IPS-NIHi11 (cell line): ENCODE measurements around the gene TMEM219.
"Not testable (repeated sequence)": the region's sequence is repeated elsewhere in the genome, so short reads cannot be mapped to it uniquely, and the experiment has no call there.

ENCODE experiments used
- DNase-seq: peaks from one replicate; pipeline ENCODE4 v3.0.0; 2012; ENCODE audit warnings: mixed read lengths, low spot score

Gene TMEM219

DNA sequence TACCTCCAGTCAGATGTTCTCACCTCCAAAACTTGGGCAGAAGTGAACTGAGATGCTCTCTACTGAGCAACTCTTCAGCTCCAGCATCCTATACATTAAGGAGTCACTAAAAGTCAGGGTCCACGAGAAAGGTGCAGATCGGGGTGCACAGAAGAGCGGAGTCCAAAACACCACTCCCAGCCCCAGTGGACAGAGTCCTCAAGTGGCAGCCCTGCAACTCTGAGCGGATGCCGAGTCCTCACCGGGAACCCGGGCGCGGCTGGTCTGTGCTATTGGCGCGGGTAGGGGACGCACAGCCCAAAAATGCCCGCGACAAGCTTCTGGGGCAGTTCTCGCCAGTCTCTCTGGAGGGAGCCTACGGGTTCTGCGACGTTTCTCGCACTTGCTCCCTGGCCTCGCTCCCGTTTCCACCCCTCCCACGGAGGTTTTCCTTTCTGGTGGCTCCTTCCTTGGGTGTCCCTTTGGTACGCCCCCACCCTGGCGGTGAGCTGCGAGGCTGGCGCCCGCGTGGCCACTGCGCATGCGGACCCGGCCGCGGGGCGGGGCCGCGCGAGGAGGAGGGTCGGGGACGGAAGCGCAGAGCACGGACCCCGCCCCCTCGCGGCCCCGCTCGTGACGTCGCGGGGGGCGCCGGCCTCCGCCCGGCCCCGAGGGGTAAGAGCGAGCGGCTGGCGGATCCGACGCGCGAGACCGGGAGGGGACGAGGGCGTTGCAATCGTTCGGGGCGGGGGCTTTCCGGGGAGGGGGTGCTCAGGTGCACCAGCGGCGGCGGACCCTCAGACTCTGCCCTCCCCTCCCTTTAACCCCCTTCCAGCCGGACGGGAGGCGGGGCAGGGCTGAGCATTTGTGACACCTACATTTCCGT is at the start of gene TMEM219:
TSS of gene TMEM219 (plus strand) at position 601 of the 865 bp plus-strand sequence. CDS start 1,065 bp downstream, outside the sequence.
- DNase-seq, result peak; percentile 99

DNA sequence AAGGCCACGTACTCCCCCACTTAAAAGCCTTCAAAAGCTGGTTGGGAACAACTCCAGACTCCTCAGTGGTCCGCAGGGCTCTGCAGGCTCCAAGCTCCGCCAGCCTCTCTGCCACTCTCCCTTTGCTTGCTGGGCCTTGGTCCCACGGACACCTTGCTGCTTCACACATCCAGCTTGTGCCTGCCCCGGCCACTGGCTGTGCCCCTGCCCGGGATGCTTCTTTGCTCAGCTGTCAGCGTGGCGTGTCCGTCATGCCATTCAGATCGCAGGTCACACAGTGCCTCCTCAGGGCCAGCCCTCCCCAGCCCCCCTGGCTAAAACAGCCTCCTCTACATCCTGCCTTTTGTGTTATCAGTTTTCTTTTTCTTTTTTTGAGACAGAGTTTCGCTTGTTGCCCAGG is 49.8 kb upstream of the TMEM219 start:
- DNase-seq, result no peak

- DNase-seq, result no peak
These were observed 48.4 kb upstream of the TMEM219 start for GRCh38 chr16:29913514-29913913.

GRCh38 chr16:29915590-29916247 is 46.2 kb upstream of the TMEM219 start:
- no peak for DNase-seq

DNA sequence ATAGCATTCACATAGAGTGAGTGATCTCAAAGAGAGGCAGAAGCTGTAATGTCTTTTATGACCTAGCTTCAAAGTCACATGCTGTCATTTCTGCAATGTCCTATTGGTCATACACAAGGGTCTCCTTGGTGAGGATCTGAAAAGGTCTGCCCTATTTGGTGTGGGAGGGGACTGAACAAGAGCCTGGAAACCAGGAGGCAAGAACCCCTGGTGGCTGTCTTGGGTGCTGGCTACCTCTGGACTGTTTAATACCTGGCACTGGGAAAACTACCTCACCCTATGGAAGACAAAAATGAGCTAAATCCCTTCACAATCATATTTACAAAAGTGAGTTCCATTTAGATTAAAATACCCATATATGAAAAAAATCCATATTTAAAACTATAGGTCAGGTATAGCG is 44.9 kb upstream of the TMEM219 start:
- no peak for DNase-seq

GRCh38 chr16:29920288-29921033 is 41.4 kb upstream of the TMEM219 start:
- DNase-seq, result no peak

GRCh38 chr16:29921034-29921385 is 40.9 kb upstream of the TMEM219 start:
- DNase-seq, result no peak

GRCh38 chr16:29922326-29922725 is 39.6 kb upstream of the TMEM219 start:
- DNase-seq, result no peak

GRCh38 chr16:29922986-29923501 is 38.8 kb upstream of the TMEM219 start:
- DNase-seq, result no peak

GRCh38 chr16:29925105-29925756 is 36.6 kb upstream of the TMEM219 start:
- DNase-seq, result no peak

GRCh38 chr16:29925781-29926710 is 35.8 kb upstream of the TMEM219 start, which contains the start of gene KCTD13:
Gene KCTD13 (minus strand): TSS chr16:29926226. CDS start chr16:29926033, 193 bp downstream.
- DNase-seq, result peak; percentile 100

DNA sequence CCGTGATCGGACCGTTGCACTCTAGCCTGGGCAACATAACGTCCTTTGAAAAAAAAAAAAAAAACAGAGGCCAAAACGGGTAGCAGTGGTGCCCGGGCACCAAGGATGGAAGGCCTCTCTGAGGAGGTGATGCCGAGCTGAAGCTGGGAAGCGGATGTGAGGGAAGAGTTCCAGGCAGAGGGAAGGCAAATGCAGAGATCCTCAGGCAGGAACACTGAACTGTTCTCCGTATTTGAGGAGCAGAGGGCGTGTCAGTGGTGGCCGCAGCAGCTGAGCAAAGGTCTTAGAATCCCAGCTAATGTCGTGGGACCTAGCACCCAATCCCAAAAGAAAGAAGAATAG is 35.2 kb upstream of the TMEM219 start:
- DNase-seq, result peak; percentile 44

DNA sequence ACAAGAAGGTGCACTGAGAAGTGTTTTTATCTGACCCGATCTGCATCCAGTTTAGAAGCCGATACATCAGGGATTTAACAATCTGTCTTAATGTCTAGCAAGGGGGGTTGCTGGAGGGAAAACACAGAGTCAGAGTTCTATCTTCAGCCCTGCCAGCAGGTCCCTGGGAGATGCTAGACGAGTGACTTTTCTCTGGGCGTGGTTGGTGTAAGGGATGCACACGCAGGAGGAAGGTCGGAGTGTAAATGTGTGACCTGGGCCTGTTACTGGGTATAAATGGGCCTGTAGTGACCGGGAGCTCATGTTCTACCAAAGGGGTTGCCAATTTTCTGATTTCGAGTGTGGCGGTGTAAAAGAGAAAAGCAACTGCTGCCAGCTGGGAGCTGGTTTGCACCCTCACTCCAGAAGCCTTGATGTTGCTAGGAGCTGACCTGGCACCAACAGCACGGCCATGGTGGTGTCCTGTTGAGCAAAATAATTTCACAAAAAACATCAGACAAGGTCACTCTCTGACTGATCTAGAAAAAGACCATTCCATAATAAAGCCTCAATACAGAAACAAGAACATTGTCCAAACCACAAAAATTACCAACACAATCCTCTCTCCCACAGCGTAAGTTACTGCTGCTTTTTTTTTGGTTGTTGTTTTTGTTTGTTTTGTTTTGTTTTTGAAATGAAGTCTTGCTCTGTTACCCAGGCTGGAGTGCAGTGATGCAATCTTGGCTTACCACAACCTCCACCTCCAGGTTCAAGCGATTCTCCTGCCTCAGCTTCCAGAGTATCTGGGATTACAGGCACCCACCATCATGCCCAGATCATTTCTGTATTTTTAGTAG is 34.6 kb upstream of the TMEM219 start:
- DNase-seq, result no peak

- DNase-seq, result not testable (repeated sequence)
These were observed 30.1 kb upstream of the TMEM219 start for GRCh38 chr16:29931750-29932149.

DNA sequence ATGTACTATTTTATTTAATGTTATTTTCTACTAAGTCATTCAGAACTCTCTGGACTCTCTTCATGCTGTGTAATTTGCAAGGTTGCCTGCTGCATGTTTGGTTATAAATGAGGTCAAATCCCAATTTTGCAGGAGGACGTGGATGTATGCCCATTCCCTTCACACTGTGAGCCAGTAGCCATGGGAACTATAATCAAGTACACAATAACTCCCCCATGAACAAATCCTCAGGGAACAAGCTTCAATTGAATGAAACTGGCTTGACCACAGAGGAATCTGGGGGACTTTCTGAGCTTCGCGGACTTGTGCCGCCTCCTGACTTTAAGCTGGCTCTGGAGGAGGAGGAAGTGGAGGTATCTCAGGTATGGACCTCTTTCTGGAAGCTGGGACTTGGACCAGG is 21.2 kb upstream of the TMEM219 start:
- DNase-seq, result no peak

GRCh38 chr16:29943846-29944799 is 17.8 kb upstream of the TMEM219 start:
- peak; percentile 71 for DNase-seq

GRCh38 chr16:29947897-29948296 is 14.0 kb upstream of the TMEM219 start:
- no peak for DNase-seq

- DNase-seq, result no peak
These were observed 10.9 kb upstream of the TMEM219 start for GRCh38 chr16:29950806-29951461.
